HEK293 (cell line): ENCODE results near the gene CTPS2.

Experiments
- CTCF ChIA-PET: fragments of 350-600 bp; formaldehyde crosslinking; extraction: SDS; loops from one replicate; lab custom pipeline; 2021; ENCODE audit warnings: antibody characterized with exemption; lab: Yijun Ruan, JAX
- POLR2A ChIA-PET: fragments of 300-600 bp; formaldehyde crosslinking; extraction: SDS; loops from one replicate; lab custom pipeline; 2020; ENCODE audit warnings: antibody characterized with exemption, inconsistent platforms; lab: Yijun Ruan, JAX
- H3K27ac ChIP-seq: fragments of 200-500 bp; sonication (Bioruptor generic); 2 replicates; pipeline ENCODE4 v1.5.1; 2014; ENCODE audit warnings: low read depth, low read length, control low read depth, inconsistent platforms; ENCODE audit errors: extremely low read depth
- H3K36me3 ChIP-seq, 2 experiments: fragments of 200-500 bp in 1 of 2; sonication (Bioruptor generic) in 1 of 2; 1 replicate in 1 of 2; 2 replicates in 1 of 2; pipeline ENCODE4 v1.5.1; 2014 to 2017; ENCODE audit warnings: inconsistent platforms in 2 of 2, low read length in 2 of 2; ENCODE audit not compliant: control insufficient read depth in 2 of 2, insufficient read depth in 1 of 2
- H3K4me1 ChIP-seq: fragments of 200-500 bp; sonication (Bioruptor generic); 2 replicates; pipeline ENCODE4 v1.5.1; 2014; ENCODE audit warnings: mild to moderate bottlenecking, low read length, inconsistent platforms; ENCODE audit not compliant: control insufficient read depth, insufficient read depth
- H3K4me3 ChIP-seq: 2 replicates; pipeline ENCODE4 v1.5.1; 2011; ENCODE audit warnings: low read depth, mild to moderate bottlenecking, control low read depth, low read length, moderate library complexity
- H3K9me3 ChIP-seq: fragments of 200-500 bp; sonication (Bioruptor generic); 2 replicates; pipeline ENCODE4 v1.5.1; 2014; ENCODE audit warnings: low read depth, low read length, inconsistent platforms; ENCODE audit not compliant: control insufficient read depth, insufficient read depth
- AEBP2 ChIP-seq: fragments of 450-650 bp; formaldehyde crosslinking; IDR thresholded peaks from 2 replicates; pipeline ENCODE4 v1.5.1; 2016; ENCODE audit warnings: missing biosample characterization, missing genetic modification characterization, borderline replicate concordance
- GFI1B ChIP-seq: fragments of 450-650 bp; formaldehyde crosslinking; IDR thresholded peaks from 2 replicates; pipeline ENCODE4 v1.5.1; 2016; ENCODE audit warnings: missing biosample characterization, missing genetic modification characterization
- GLIS1 ChIP-seq: fragments of 450-650 bp; formaldehyde crosslinking; IDR thresholded peaks from 2 replicates; pipeline ENCODE4 v1.5.1; 2016; ENCODE audit warnings: missing biosample characterization, missing genetic modification characterization
- PATZ1 ChIP-seq: fragments of 450-650 bp; formaldehyde crosslinking; IDR thresholded peaks from 2 replicates; pipeline ENCODE4 v1.5.1; 2016; ENCODE audit warnings: missing biosample characterization, missing genetic modification characterization
- SALL2 ChIP-seq: fragments of 450-650 bp; formaldehyde crosslinking; IDR thresholded peaks from 2 replicates; pipeline ENCODE4 v1.5.0; 2017; ENCODE audit warnings: missing biosample characterization, mild to moderate bottlenecking, missing genetic modification characterization, borderline replicate concordance
- SP2 ChIP-seq: fragments of 450-650 bp; formaldehyde crosslinking; IDR thresholded peaks from 2 replicates; pipeline ENCODE4 v1.5.1; 2016; ENCODE audit warnings: missing biosample characterization, missing genetic modification characterization
- SP3 ChIP-seq: fragments of 450-650 bp; formaldehyde crosslinking; IDR thresholded peaks from 2 replicates; pipeline ENCODE4 v1.5.1; 2016; ENCODE audit warnings: missing biosample characterization, missing genetic modification characterization
- ZBTB10 ChIP-seq: fragments of 450-650 bp; formaldehyde crosslinking; IDR thresholded peaks from 2 replicates; pipeline ENCODE4 v1.5.1; 2016; ENCODE audit warnings: missing biosample characterization, missing genetic modification characterization
- ZEB2 ChIP-seq: fragments of 450-650 bp; formaldehyde crosslinking; IDR thresholded peaks from 2 replicates; pipeline ENCODE4 v1.5.1; 2016; ENCODE audit warnings: missing biosample characterization, missing genetic modification characterization
- ZFHX2 ChIP-seq: fragments of 450-650 bp; formaldehyde crosslinking; conservative IDR thresholded peaks from 2 replicates; pipeline ENCODE4 v1.5.1; 2016; ENCODE audit warnings: missing biosample characterization, missing genetic modification characterization
- ZNF133 ChIP-seq: fragments of 450-650 bp; formaldehyde crosslinking; IDR thresholded peaks from 2 replicates; pipeline ENCODE4 v1.5.1; 2016; ENCODE audit warnings: missing biosample characterization, missing genetic modification characterization
- ZNF239 ChIP-seq: fragments of 450-650 bp; formaldehyde crosslinking; IDR thresholded peaks from 2 replicates; pipeline ENCODE4 v1.5.1; 2016; ENCODE audit warnings: missing biosample characterization, missing genetic modification characterization
- ZNF362 ChIP-seq: fragments of 450-650 bp; formaldehyde crosslinking; IDR thresholded peaks from 2 replicates; pipeline ENCODE4 v1.5.1; 2016; ENCODE audit warnings: missing biosample characterization, missing genetic modification characterization
- ZNF391 ChIP-seq: fragments of 450-650 bp; formaldehyde crosslinking; IDR thresholded peaks from 2 replicates; pipeline ENCODE4 v1.5.1; 2016; ENCODE audit warnings: low read depth, missing biosample characterization, missing genetic modification characterization, borderline replicate concordance
- ZNF513 ChIP-seq: fragments of 450-650 bp; IDR thresholded peaks from 2 replicates; pipeline ENCODE4 v1.5.1; 2018; ENCODE audit warnings: missing biosample characterization, missing genetic modification characterization
- ZNF621 ChIP-seq: fragments of 450-650 bp; formaldehyde crosslinking; IDR thresholded peaks from 2 replicates; pipeline ENCODE4 v1.5.1; 2017; ENCODE audit warnings: missing biosample characterization, missing genetic modification characterization
- ZNF624 ChIP-seq: fragments of 450-650 bp; formaldehyde crosslinking; IDR thresholded peaks from 2 replicates; pipeline ENCODE4 v1.5.1; 2017; ENCODE audit warnings: missing biosample characterization, missing genetic modification characterization
- ZNF626 ChIP-seq: fragments of 450-650 bp; sonication (Bioruptor Pico); formaldehyde crosslinking; IDR thresholded peaks from 2 replicates; pipeline ENCODE4 v1.5.1; 2018; ENCODE audit warnings: missing biosample characterization, missing genetic modification characterization, inconsistent platforms
- TF ChIP-seq, protein P1 (sequence below): fragments of 450-650 bp; formaldehyde crosslinking; IDR thresholded peaks from 2 replicates; pipeline ENCODE4 v1.5.1; 2016; ENCODE audit warnings: missing biosample characterization, missing genetic modification characterization
- TF ChIP-seq, protein P2 (sequence below): fragments of 450-650 bp; formaldehyde crosslinking; IDR thresholded peaks from 2 replicates; pipeline ENCODE4 v1.5.1; 2016; ENCODE audit warnings: missing biosample characterization, missing genetic modification characterization, low read depth

CTPS2 gene

GRCh38 chrX:16662402-16662801 lies 50.1 kb downstream of the CTPS2 start (continued):
- TF ChIP-seq GFI1B (tag by site-specific recombination) (no peak), ZNF624 (tag by site-specific recombination) (no peak), ZNF626 (tag by site-specific recombination) (no peak), ZNF621 (tag by site-specific recombination) (no peak), ZEB2 (tag by site-specific recombination) (no peak)

GRCh38 chrX:16661495-16661894 lies 51.0 kb downstream of the CTPS2 start:
- Histone ChIP-seq H3K4me1 (no peaks in the 10 kb centered on the region), H3K9me3 (no peaks in the 10 kb centered on the region), H3K36me3 (peaks cover 9 to 15% of the 10 kb centered on the region in 2 experiments), H3K4me3 (no peak overlapping the region), H3K27ac (no peak overlapping the region)
- TF ChIP-seq SALL2 (tag by site-specific recombination) = no peak
- TF ChIP-seq, protein P1, sequence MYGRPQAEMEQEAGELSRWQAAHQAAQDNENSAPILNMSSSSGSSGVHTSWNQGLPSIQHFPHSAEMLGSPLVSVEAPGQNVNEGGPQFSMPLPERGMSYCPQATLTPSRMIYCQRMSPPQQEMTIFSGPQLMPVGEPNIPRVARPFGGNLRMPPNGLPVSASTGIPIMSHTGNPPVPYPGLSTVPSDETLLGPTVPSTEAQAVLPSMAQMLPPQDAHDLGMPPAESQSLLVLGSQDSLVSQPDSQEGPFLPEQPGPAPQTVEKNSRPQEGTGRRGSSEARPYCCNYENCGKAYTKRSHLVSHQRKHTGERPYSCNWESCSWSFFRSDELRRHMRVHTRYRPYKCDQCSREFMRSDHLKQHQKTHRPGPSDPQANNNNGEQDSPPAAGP (tag by site-specific recombination) = no peak
- TF ChIP-seq, protein P2, sequence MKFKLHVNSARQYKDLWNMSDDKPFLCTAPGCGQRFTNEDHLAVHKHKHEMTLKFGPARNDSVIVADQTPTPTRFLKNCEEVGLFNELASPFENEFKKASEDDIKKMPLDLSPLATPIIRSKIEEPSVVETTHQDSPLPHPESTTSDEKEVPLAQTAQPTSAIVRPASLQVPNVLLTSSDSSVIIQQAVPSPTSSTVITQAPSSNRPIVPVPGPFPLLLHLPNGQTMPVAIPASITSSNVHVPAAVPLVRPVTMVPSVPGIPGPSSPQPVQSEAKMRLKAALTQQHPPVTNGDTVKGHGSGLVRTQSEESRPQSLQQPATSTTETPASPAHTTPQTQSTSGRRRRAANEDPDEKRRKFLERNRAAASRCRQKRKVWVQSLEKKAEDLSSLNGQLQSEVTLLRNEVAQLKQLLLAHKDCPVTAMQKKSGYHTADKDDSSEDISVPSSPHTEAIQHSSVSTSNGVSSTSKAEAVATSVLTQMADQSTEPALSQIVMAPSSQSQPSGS (tag by site-specific recombination) = peak; percentile 88
- POLR2A ChIA-PET = no interaction called here
- CTCF ChIA-PET = interaction anchor here (0.7 kb wide), 2 partner anchors 28 to 1294 kb away, joined by 3 to 4 read pairs; no protein-coding TSS in a partner anchor

- Histone ChIP-seq H3K36me3 (peaks cover 0 to 3% of the 10 kb centered on the region in 2 experiments; a peak in 2 of 3 replicates), H3K4me3 (no peak overlapping the region), H3K27ac (no peak overlapping the region), H3K9me3 (no peaks in the 10 kb centered on the region), H3K4me1 (no peaks in the 10 kb centered on the region)
- POLR2A ChIA-PET = no interaction called here
- CTCF ChIA-PET = no interaction called here
- TF ChIP-seq ZNF239 (tag by site-specific recombination) (no peak), GLIS1 (tag by site-specific recombination) (no peak), AEBP2 (tag by site-specific recombination) (no peak), ZNF391 (tag by site-specific recombination) (no peak), ZNF513 (tag by site-specific recombination) (no peak), ZFHX2 (tag by site-specific recombination) (no peak), SP2 (tag by site-specific recombination) (no peak), ZBTB10 (tag by site-specific recombination) (no peak), ZNF133 (tag by site-specific recombination) (no peak), PATZ1 (tag by site-specific recombination) (no peak), SP3 (tag by site-specific recombination) (no peak), ZEB2 (tag by site-specific recombination) (no peak), ZNF362 (tag by site-specific recombination) (no peak)
Measured at GRCh38 chrX:16659321-16659720, 53.1 kb downstream of the CTPS2 start.
